ENCODE measurements around the gene KATNIP. TPM values are rescaled to one million over a fixed set of nuclear protein-coding genes. Genes with fewer than 3 reads are reported as not detected.

Gene KATNIP
- total RNA-seq, 2 donors from 2014 or later = 16.0 to 23.7 TPM

DNA sequence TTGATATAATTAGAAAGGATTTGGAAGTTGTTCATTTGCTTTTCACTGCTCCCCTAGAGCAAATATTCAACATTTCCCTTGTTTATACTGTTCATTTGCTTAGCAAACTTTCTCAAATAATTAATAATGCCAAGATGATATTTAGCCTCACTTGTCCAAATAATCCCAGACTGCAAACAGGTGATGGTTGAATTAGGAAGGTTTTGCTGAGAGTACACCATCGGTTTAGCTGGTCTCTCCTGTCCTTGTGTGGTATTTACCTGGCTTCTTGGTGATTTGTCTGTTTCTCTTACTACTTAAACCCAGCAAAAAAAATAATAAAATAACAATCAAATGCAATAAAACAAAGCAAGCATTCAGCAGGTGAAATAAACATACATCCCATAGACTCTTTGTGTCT lies 6.5 kb downstream of the KATNIP start:
- Histone ChIP-seq H3K27ac (no peak overlapping the region), H3K4me1 (ENCODE audit: control insufficient read depth in 1 of 2, low read depth in 2 of 2) (no peaks in the 10 kb centered on the region), H3K36me3 (no peaks in the 10 kb centered on the region), H3K4me3 (no peak overlapping the region), H3K9me3 (no peaks in the 10 kb centered on the region), H3K27me3 (replicated peaks; ENCODE audit: insufficient read depth) (no peaks in the 10 kb centered on the region)
- ATAC-seq (ENCODE audit: insufficient number of reproducible peaks, low FRiP score, low read depth) (no peak), DNase-seq (ENCODE audit: low spot score) (no peak)
- no peak for TF ChIP-seq CTCF (IDR thresholded peaks at IDR 0.05)

GRCh38 chr16:27558434-27558833 lies 8.5 kb downstream of the KATNIP start:
- ATAC-seq (ENCODE audit: insufficient number of reproducible peaks, low FRiP score, low read depth) = no peak
- no peaks in the 10 kb centered on the region for H3K4me1 ChIP-seq (ENCODE audit: control insufficient read depth in 1 of 2, low read depth in 2 of 2)
- no peak overlapping the region for H3K27ac ChIP-seq
- H3K9me3 ChIP-seq = no peaks in the 10 kb centered on the region
- no peak for DNase-seq (ENCODE audit: low spot score)
- H3K27me3 ChIP-seq (replicated peaks; ENCODE audit: insufficient read depth) = no peaks in the 10 kb centered on the region
- no peak overlapping the region for H3K4me3 ChIP-seq
- TF ChIP-seq CTCF (IDR thresholded peaks at IDR 0.05) = no peak
- H3K36me3 ChIP-seq = no peaks in the 10 kb centered on the region

GRCh38 chr16:27558932-27559331 lies 9.0 kb downstream of the KATNIP start:
- Histone ChIP-seq H3K27me3 (replicated peaks; ENCODE audit: insufficient read depth) (no peaks in the 10 kb centered on the region), H3K27ac (no peak overlapping the region), H3K4me3 (no peak overlapping the region), H3K36me3 (no peaks in the 10 kb centered on the region), H3K9me3 (no peaks in the 10 kb centered on the region), H3K4me1 (ENCODE audit: control insufficient read depth in 1 of 2, low read depth in 2 of 2) (no peaks in the 10 kb centered on the region)
- DNase-seq (ENCODE audit: low spot score) = no peak
- no peak for TF ChIP-seq CTCF (IDR thresholded peaks at IDR 0.05)
- no peak for ATAC-seq (ENCODE audit: insufficient number of reproducible peaks, low FRiP score, low read depth)

DNA sequence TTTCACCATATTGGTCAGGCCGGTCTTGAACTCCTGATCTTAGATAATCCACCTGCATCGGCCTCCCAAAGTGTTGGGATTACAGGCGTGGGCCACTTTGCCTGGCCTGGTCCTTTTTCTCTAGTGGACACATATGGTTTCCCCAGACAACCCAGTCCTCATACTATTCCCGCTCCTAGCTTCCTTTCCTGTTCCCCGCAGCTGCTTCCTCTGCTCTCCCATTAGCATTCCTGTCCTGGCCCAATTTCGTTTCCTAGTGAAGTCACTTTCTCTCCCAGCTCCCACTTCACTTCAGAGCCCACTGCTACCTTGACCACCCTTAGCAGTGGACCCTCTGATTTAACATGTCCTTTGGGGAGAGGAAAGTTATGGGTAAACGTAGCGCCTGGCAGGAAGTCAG lies 11.3 kb downstream of the KATNIP start:
- no peak for ATAC-seq (ENCODE audit: insufficient number of reproducible peaks, low FRiP score, low read depth)
- H3K4me1 ChIP-seq (ENCODE audit: control insufficient read depth in 1 of 2, low read depth in 2 of 2) = no peaks in the 10 kb centered on the region
- no peak for TF ChIP-seq CTCF (IDR thresholded peaks at IDR 0.05)
- no peaks in the 10 kb centered on the region for H3K27me3 ChIP-seq (replicated peaks; ENCODE audit: insufficient read depth)
- H3K27ac ChIP-seq = no peak overlapping the region
- H3K36me3 ChIP-seq = no peaks in the 10 kb centered on the region
- no peak for DNase-seq (ENCODE audit: low spot score)
- no peak overlapping the region for H3K4me3 ChIP-seq
- H3K9me3 ChIP-seq = no peaks in the 10 kb centered on the region

- no peak for DNase-seq (ENCODE audit: low spot score)
- Histone ChIP-seq H3K36me3 (no peaks in the 10 kb centered on the region), H3K4me1 (ENCODE audit: control insufficient read depth in 1 of 2, low read depth in 2 of 2) (no peaks in the 10 kb centered on the region), H3K27ac (no peak overlapping the region), H3K27me3 (replicated peaks; ENCODE audit: insufficient read depth) (no peaks in the 10 kb centered on the region), H3K4me3 (no peak overlapping the region), H3K9me3 (no peaks in the 10 kb centered on the region)
- no peak for ATAC-seq (ENCODE audit: insufficient number of reproducible peaks, low FRiP score, low read depth)
- TF ChIP-seq CTCF (IDR thresholded peaks at IDR 0.05) = no peak
Measured at GRCh38 chr16:27564224-27564623, 14.3 kb downstream of the KATNIP start.

Data from thoracic aorta (tissue), 2 donors.